GM12878 (cell line): ENCODE results near the gene WFDC9. TPM values are rescaled to one million over a fixed set of nuclear protein-coding genes. Genes with fewer than 3 reads are reported as not detected.
"Not testable (repeated sequence)": the region's sequence is repeated elsewhere in the genome, so short reads cannot be mapped to it uniquely, and the experiment has no call there.

Experiments
- ATAC-seq: fragments of 200-7000 bp; cut with Tn5 transposase; 3 replicates; pipeline ENCODE4 v1.9.1; 2020; ENCODE audit warnings: mild to moderate bottlenecking, moderate library complexity
- BruUV-seq: library from RNA; stranded (reverse); fragments of 400-500 nt; replicated peaks from 2 replicates; lab custom pipeline; 2021; lab: Mats Ljungman, UMichigan
- CTCF ChIA-PET: fragments of 300-600 bp; sonication (Branson Sonifier 250); formaldehyde crosslinking; extraction: SDS; loops from one replicate; lab custom pipeline; 2021; ENCODE audit warnings: inconsistent platforms; lab: Yijun Ruan, JAX
- POLR2A ChIA-PET: fragments of 350-600 bp; formaldehyde crosslinking; extraction: SDS; loops from one replicate; lab custom pipeline; 2021; ENCODE audit warnings: inconsistent platforms; lab: Charles Lee
- RAD21 ChIA-PET: fragments of 300-600 bp; sonication (Branson Sonifier 250); formaldehyde crosslinking; loops from one replicate; lab custom pipeline; 2023; ENCODE audit warnings: antibody characterized with exemption; ENCODE audit not compliant: unreplicated experiment; lab: Charles Lee
- SMC1A ChIA-PET: fragments of 300-600 bp; sonication (Branson Sonifier 250); formaldehyde crosslinking; loops from one replicate; lab custom pipeline; 2023; ENCODE audit not compliant: unreplicated experiment, uncharacterized antibody; lab: Charles Lee
- DNase-seq: peaks from one replicate; pipeline ENCODE4 v3.0.0-alpha.2; 2011; ENCODE audit warnings: low read depth, low spot score
- FAIRE-seq: peaks from 3 replicates; lab custom pipeline; 2011; peaks lifted over from hg19 to GRCh38; lab: Jason Lieb, UNC
- H2AFZ ChIP-seq: 2 replicates; pipeline ENCODE4 v1.6.0; 2011; ENCODE audit warnings: low read depth, low read length, control low read depth; ENCODE audit not compliant: control insufficient read depth
- H3K27ac ChIP-seq: 2 replicates; pipeline ENCODE4 v1.5.1; 2011; ENCODE audit warnings: control low read depth; ENCODE audit not compliant: control insufficient read depth, insufficient read depth
- H3K27me3 ChIP-seq, 2 experiments: replicated peaks in 1 of 2; 2 replicates each; pipeline versions ENCODE4 v1.6.0 to v1.6.1; 2011; ENCODE audit warnings: low read length in 1 of 2; ENCODE audit not compliant: control insufficient read depth in 2 of 2, insufficient read depth in 2 of 2
- H3K36me3 ChIP-seq, 2 experiments: 2 replicates each; pipeline ENCODE4 v1.5.1; 2011; ENCODE audit warnings: low read length in 1 of 2; ENCODE audit not compliant: control insufficient read depth in 2 of 2, insufficient read depth in 2 of 2
- H3K4me1 ChIP-seq: 2 replicates; pipeline ENCODE4 v1.6.1; 2011; ENCODE audit warnings: mild to moderate bottlenecking, low read length, moderate library complexity, mixed read lengths; ENCODE audit not compliant: control insufficient read depth, insufficient read depth
- H3K4me2 ChIP-seq: 2 replicates; pipeline ENCODE4 v1.6.0; 2011; ENCODE audit warnings: control low read depth; ENCODE audit not compliant: control insufficient read depth, insufficient read depth
- H3K4me3 ChIP-seq: fragments of 200-600 bp; sonication (generic); 2 replicates; pipeline ENCODE4 v1.5.1; 2016
- H3K79me2 ChIP-seq: 2 replicates; pipeline ENCODE4 v1.6.0; 2011; ENCODE audit warnings: low read length; ENCODE audit not compliant: control insufficient read depth, insufficient read depth
- H3K9ac ChIP-seq: 2 replicates; pipeline ENCODE4 v1.8.0; 2011; ENCODE audit warnings: low read length, control low read depth, mixed read lengths; ENCODE audit not compliant: control insufficient read depth, insufficient read depth
- H3K9me3 ChIP-seq: replicated peaks from 3 replicates; pipeline ENCODE4 v1.5.1; 2011; ENCODE audit warnings: mild to moderate bottlenecking, low read length; ENCODE audit not compliant: control insufficient read depth, insufficient read depth
- H4K20me1 ChIP-seq: 2 replicates; pipeline ENCODE4 v1.6.0; 2011; ENCODE audit not compliant: control insufficient read depth, insufficient read depth
- WGBS: methylation state at CpG from one replicate; pipeline ENCODE4 v1.1.6; 2016; ENCODE audit warnings: low lambda C conversion rate; ENCODE audit not compliant: insufficient replicate concordance, insufficient coverage; ENCODE audit errors: missing lambda C conversion rate; 5-methylcytosine and 5-hydroxymethylcytosine counted together
- in situ Hi-C: fragments of 300-500 bp; cut with MboI; formaldehyde crosslinking; loops from 9 replicates; pipeline ENCODE4 v1.14.3; 2018; ENCODE audit warnings: mixed read lengths
- intact Hi-C: fragments of 100-400 bp; cut with micrococcal nuclease; formaldehyde crosslinking; loops from one replicate; pipeline ENCODE4 v1.14.2; 2022; ENCODE audit not compliant: unreplicated experiment
- polyA plus RNA-seq, 11 experiments: library from polyadenylated mRNA; depleted of rRNA in 4 of 11; unstranded in 6 of 11; stranded (reverse) in 5 of 11; fragments of >200 nt; fragmentation: Nextera tagmentation in 4 of 11; fragmentation: Illumina TruSeq in 1 of 11; extraction: Ambion mirVana in 4 of 11; extraction: Trizol in 1 of 11; gene quantifications; 1 replicate in 1 of 11; 2 replicates in 10 of 11; pipeline versions ENCODE4 v1.2.1 to v1.2.3, GENCODE V29; 2011 to 2016; ENCODE audit warnings: inconsistent platforms in 2 of 11, missing spikeins in 2 of 11, low read depth in 1 of 11
- total RNA-seq, 4 experiments: library from RNA; depleted of rRNA in 3 of 4; stranded (reverse); fragments of >200 nt in 3 of 4; fragmentation: Illumina TruSeq in 1 of 4; extraction: Trizol in 1 of 4; gene quantifications; 2 replicates each; pipeline versions ENCODE4 v1.2.1 to v1.2.3, GENCODE V29; 2013 to 2021

Gene WFDC9
- total and polyA plus RNA-seq, 10 of the 15 experiments (the other 5 are each of a cell fraction or from before 2014, with no cell fraction given): not detected

DNA sequence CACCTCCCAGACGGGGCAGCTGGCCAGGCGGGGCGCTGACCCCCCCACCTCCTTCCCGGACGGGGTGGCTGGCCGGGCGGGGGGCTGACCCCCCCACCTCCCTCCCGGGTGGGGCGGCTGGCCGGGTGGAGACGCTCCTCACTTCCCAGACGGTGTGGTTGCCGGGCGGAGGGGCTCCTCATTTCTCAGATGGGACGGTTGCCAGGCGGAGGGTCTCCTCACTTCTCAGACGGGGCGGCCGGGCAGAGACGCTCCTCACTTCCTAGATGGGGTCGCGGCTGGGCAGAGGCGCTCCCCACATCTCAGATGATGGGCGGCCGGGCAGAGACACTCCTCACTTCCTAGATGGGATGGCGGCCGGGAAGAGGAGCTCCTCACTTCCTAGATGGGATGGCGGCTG, 14.8 kb upstream of the WFDC9 start:
- H3K4me2 ChIP-seq, DNase-seq, H3K4me3 ChIP-seq, H3K79me2 ChIP-seq, BruUV-seq, H3K9me3 ChIP-seq, CTCF ChIA-PET, POLR2A ChIA-PET, intact Hi-C loops, H3K4me1 ChIP-seq, SMC1A ChIA-PET, ATAC-seq, H3K9ac ChIP-seq, H4K20me1 ChIP-seq, FAIRE-seq, in situ Hi-C loops, H3K27me3 ChIP-seq, H2AFZ ChIP-seq, H3K27ac ChIP-seq, H3K36me3 ChIP-seq, RAD21 ChIA-PET: not testable (repeated sequence)
- WGBS: 80% methylated on average over 7 of the region's 28 CpGs

DNA sequence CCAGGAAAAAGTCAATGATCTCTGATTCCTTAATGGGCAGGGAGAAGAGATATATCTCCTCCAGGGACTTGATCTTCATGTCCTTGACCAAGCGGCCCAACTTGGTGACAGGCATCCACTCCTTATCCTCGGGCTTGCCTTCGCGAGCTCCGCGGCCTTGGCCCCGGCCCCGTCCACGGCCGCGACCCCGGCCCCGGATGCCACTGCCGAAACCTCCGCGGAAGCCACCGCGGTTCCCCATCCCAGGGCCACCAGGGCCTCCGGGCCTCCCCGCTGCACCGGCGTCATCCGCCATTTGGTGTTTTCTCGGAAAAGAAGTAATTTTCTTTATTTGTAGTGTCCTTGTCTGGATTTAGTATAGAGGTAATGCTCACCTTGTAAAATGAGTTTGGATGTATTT, 10.0 kb upstream of the WFDC9 start:
- H3K9me3 ChIP-seq, RAD21 ChIA-PET, H4K20me1 ChIP-seq, H3K9ac ChIP-seq, H3K27me3 ChIP-seq, ATAC-seq, BruUV-seq, SMC1A ChIA-PET, H3K4me2 ChIP-seq, POLR2A ChIA-PET, H3K79me2 ChIP-seq, DNase-seq, intact Hi-C loops, H3K36me3 ChIP-seq, H2AFZ ChIP-seq, H3K4me1 ChIP-seq, H3K27ac ChIP-seq, CTCF ChIA-PET, in situ Hi-C loops, H3K4me3 ChIP-seq, FAIRE-seq: not testable (repeated sequence)
- 80% methylated on average over 23 of the region's 24 CpGs for WGBS
